ENCODE measurements around the gene SETBP1. TPM values are rescaled to one million over a fixed set of nuclear protein-coding genes. Genes with fewer than 3 reads are reported as not detected.

Gene SETBP1
- total RNA-seq, 1 donor from 2014 or later: 12.4 TPM

GRCh38 chr18:44672506-44672905 is 8.2 kb upstream of the SETBP1 start:
- H3K9me3 ChIP-seq (ENCODE audit: insufficient read depth, low read depth, low read length): no peaks in the 10 kb centered on the region
- FAIRE-seq: no peak
- DNase-seq (ENCODE audit: low read depth): no peak
- no peaks in the 10 kb centered on the region for H3K36me3 ChIP-seq (ENCODE audit: insufficient read depth, low read length)
- no peak overlapping the region for H3K4me3 Mint-ChIP-seq (ENCODE audit: unreplicated experiment)
- H3K4me3 ChIP-seq (ENCODE audit: insufficient read depth, low read depth, low read length): no peak overlapping the region
- H4K20me1 ChIP-seq (ENCODE audit: insufficient read depth, low read length): no peaks in the 10 kb centered on the region
- no peak overlapping the region for H3K4me2 ChIP-seq (ENCODE audit: low read length)
- peaks cover 2% of the 10 kb centered on the region for H3K27me3 Mint-ChIP-seq (ENCODE audit: low read depth, unreplicated experiment)
- H3K27ac Mint-ChIP-seq (ENCODE audit: unreplicated experiment): no peak overlapping the region
- H3K9ac ChIP-seq (ENCODE audit: low read length): no peak overlapping the region
- H3K27me3 ChIP-seq (ENCODE audit: insufficient read depth, low read length): no peaks in the 10 kb centered on the region
- H3K4me1 ChIP-seq (ENCODE audit: insufficient read depth, low read length): no peaks in the 10 kb centered on the region
- no peak overlapping the region for H2AFZ ChIP-seq (ENCODE audit: low read depth, low read length)
- no peaks in the 10 kb centered on the region for H3K36me3 Mint-ChIP-seq (ENCODE audit: low read depth, unreplicated experiment)
- no peak overlapping the region for H3K27ac ChIP-seq (ENCODE audit: low read depth, low read length)
- no peaks in the 10 kb centered on the region for H3K4me1 Mint-ChIP-seq (ENCODE audit: low read depth, unreplicated experiment)
- no peaks in the 10 kb centered on the region for H3K79me2 ChIP-seq (ENCODE audit: insufficient read depth, low read length)
- TF ChIP-seq, protein P1, sequence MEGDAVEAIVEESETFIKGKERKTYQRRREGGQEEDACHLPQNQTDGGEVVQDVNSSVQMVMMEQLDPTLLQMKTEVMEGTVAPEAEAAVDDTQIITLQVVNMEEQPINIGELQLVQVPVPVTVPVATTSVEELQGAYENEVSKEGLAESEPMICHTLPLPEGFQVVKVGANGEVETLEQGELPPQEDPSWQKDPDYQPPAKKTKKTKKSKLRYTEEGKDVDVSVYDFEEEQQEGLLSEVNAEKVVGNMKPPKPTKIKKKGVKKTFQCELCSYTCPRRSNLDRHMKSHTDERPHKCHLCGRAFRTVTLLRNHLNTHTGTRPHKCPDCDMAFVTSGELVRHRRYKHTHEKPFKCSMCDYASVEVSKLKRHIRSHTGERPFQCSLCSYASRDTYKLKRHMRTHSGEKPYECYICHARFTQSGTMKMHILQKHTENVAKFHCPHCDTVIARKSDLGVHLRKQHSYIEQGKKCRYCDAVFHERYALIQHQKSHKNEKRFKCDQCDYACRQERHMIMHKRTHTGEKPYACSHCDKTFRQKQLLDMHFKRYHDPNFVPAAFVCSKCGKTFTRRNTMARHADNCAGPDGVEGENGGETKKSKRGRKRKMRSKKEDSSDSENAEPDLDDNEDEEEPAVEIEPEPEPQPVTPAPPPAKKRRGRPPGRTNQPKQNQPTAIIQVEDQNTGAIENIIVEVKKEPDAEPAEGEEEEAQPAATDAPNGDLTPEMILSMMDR (IDR thresholded peaks at IDR 0.05; ENCODE audit: insufficient read depth, low read depth, low read length): no peak
- TF ChIP-seq EZH2 (IDR thresholded peaks at IDR 0.05; ENCODE audit: insufficient read depth, low read length): no peak
- no peaks in the 10 kb centered on the region for H3K9me3 Mint-ChIP-seq (ENCODE audit: unreplicated experiment)

GRCh38 chr18:44673256-44673880 is 7.3 kb upstream of the SETBP1 start:
- H3K27me3 Mint-ChIP-seq (ENCODE audit: low read depth, unreplicated experiment): peaks cover 2% of the 10 kb centered on the region
- no peak overlapping the region for H2AFZ ChIP-seq (ENCODE audit: low read depth, low read length)
- DNase-seq (ENCODE audit: low read depth): no peak
- H3K4me1 ChIP-seq (ENCODE audit: insufficient read depth, low read length): no peaks in the 10 kb centered on the region
- no peaks in the 10 kb centered on the region for H3K9me3 ChIP-seq (ENCODE audit: insufficient read depth, low read depth, low read length)
- TF ChIP-seq EZH2 (IDR thresholded peaks at IDR 0.05; ENCODE audit: insufficient read depth, low read length): no peak
- TF ChIP-seq, protein P1 (IDR thresholded peaks at IDR 0.05; ENCODE audit: insufficient read depth, low read depth, low read length): no peak
- no peak overlapping the region for H3K27ac ChIP-seq (ENCODE audit: low read depth, low read length)
- H3K4me1 Mint-ChIP-seq (ENCODE audit: low read depth, unreplicated experiment): no peaks in the 10 kb centered on the region
- no peak overlapping the region for H3K9ac ChIP-seq (ENCODE audit: low read length)
- FAIRE-seq: no peak
- no peak overlapping the region for H3K4me3 Mint-ChIP-seq (ENCODE audit: unreplicated experiment)
- no peak overlapping the region for H3K27ac Mint-ChIP-seq (ENCODE audit: unreplicated experiment)
- H3K4me3 ChIP-seq (ENCODE audit: insufficient read depth, low read depth, low read length): no peak overlapping the region
- no peaks in the 10 kb centered on the region for H3K36me3 ChIP-seq (ENCODE audit: insufficient read depth, low read length)
- H3K27me3 ChIP-seq (ENCODE audit: insufficient read depth, low read length): no peaks in the 10 kb centered on the region
- H3K36me3 Mint-ChIP-seq (ENCODE audit: low read depth, unreplicated experiment): no peaks in the 10 kb centered on the region
- no peaks in the 10 kb centered on the region for H3K79me2 ChIP-seq (ENCODE audit: insufficient read depth, low read length)
- H4K20me1 ChIP-seq (ENCODE audit: insufficient read depth, low read length): no peaks in the 10 kb centered on the region
- H3K9me3 Mint-ChIP-seq (ENCODE audit: unreplicated experiment): no peaks in the 10 kb centered on the region
- H3K4me2 ChIP-seq (ENCODE audit: low read length): no peak overlapping the region

- H3K27me3 ChIP-seq (ENCODE audit: insufficient read depth, low read length): peaks cover 9% of the 10 kb centered on the region
- H3K4me2 ChIP-seq (ENCODE audit: low read length): peak overlapping the region; percentile 100
- peaks cover 13% of the 10 kb centered on the region for H3K4me1 ChIP-seq (ENCODE audit: insufficient read depth, low read length)
- no peaks in the 10 kb centered on the region for H3K36me3 ChIP-seq (ENCODE audit: insufficient read depth, low read length)
- H3K9ac ChIP-seq (ENCODE audit: low read length): no peak overlapping the region
- H3K4me1 Mint-ChIP-seq (ENCODE audit: low read depth, unreplicated experiment): peaks cover 3% of the 10 kb centered on the region
- no peak overlapping the region for H3K4me3 ChIP-seq (ENCODE audit: insufficient read depth, low read depth, low read length)
- peak overlapping the region; percentile 18 for H3K27ac Mint-ChIP-seq (ENCODE audit: unreplicated experiment)
- DNase-seq (ENCODE audit: low read depth) (no peak), FAIRE-seq (peak; percentile 23)
- no peaks in the 10 kb centered on the region for H3K79me2 ChIP-seq (ENCODE audit: insufficient read depth, low read length)
- peak overlapping the region; percentile 50 for H2AFZ ChIP-seq (ENCODE audit: low read depth, low read length)
- peaks cover 2% of the 10 kb centered on the region for H3K27me3 Mint-ChIP-seq (ENCODE audit: low read depth, unreplicated experiment)
- H3K36me3 Mint-ChIP-seq (ENCODE audit: low read depth, unreplicated experiment): no peaks in the 10 kb centered on the region
- no peak overlapping the region for H3K27ac ChIP-seq (ENCODE audit: low read depth, low read length)
- no peaks in the 10 kb centered on the region for H4K20me1 ChIP-seq (ENCODE audit: insufficient read depth, low read length)
- no peaks in the 10 kb centered on the region for H3K9me3 ChIP-seq (ENCODE audit: insufficient read depth, low read depth, low read length)
- peak overlapping the region; percentile 78 for H3K4me3 Mint-ChIP-seq (ENCODE audit: unreplicated experiment)
- no peaks in the 10 kb centered on the region for H3K9me3 Mint-ChIP-seq (ENCODE audit: unreplicated experiment)
- TF ChIP-seq, protein P1 (IDR thresholded peaks at IDR 0.05; ENCODE audit: insufficient read depth, low read depth, low read length): no peak
- TF ChIP-seq EZH2 (IDR thresholded peaks at IDR 0.05; ENCODE audit: insufficient read depth, low read length): no peak
These were observed 2.8 kb upstream of the SETBP1 start for GRCh38 chr18:44677933-44678332.

Data from astrocyte (in vitro differentiated cells and primary cell).